ENCODE results near the gene CDC14A. TPM values are rescaled to one million over a fixed set of nuclear protein-coding genes. Genes with fewer than 3 reads are reported as not detected.

CDC14A gene
- total RNA-seq, 1 donor from 2014 or later = 12.8 TPM

DNA sequence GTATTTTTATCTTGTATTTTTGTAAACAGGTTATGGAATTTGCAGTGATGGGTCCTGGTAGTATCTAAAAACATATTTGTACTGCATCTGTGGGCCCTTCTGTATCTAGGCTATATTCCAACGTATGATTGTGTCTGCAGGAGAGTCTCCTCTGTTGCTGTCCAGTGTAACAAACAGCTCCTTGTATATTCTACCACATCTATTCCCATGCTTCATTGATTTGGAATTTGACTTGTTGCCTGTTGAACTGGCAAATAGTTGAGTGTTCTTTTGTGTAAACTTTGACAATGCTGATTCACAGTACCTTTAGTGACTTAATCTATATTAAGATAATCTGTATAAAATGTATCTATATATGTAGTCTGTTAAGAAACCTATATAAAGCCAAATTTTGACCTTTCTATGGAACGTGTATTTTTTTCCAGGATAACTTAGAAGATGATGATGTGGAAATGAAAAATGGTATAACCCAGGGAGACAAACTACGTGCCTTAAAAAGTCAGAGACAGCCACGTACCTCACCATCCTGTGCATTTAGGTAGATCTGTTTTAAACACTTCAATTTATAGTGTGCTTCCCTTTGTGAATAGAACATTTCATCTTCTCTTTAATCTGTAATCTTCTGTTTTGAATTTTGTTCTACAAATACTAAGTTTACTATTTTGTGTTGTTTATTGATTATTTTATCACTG, 142.2 kb downstream of the CDC14A start:
- no peak for DNase-seq

GRCh38 chr1:100496896-100497295, 144.6 kb downstream of the CDC14A start:
- DNase-seq = no peak

GRCh38 chr1:100497796-100498195, 145.5 kb downstream of the CDC14A start:
- no peak for DNase-seq

DNA sequence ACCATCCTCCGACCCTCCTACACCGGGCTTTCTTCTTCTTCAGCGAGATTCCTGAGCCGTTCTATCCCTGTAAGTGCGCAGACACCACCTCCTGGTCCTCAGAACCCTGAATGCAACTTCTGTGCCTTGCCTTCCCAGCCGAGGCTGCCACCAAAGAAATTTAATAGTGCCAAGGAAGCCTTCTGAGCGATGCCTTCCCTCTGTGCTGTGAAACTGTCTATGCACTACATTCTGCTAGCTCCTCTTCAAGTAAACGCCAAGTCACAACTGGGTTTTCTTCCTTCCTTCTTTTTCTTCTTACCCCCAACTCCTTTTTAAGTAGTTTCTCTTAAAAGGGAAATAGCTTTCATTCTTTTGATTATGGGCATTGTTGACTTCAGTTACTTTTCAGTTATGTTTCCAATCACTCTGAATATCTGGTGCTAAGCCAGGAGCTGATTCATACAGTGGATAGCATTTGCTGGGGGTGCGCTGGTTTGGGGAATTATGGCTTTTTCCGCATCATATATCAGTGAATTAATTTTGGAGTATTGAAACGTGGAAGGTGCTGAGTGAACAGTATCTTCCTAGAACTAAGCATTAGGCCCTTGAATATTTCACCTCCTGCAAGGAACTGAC, 147.0 kb downstream of the CDC14A start:
- DNase-seq = no peak

DNA sequence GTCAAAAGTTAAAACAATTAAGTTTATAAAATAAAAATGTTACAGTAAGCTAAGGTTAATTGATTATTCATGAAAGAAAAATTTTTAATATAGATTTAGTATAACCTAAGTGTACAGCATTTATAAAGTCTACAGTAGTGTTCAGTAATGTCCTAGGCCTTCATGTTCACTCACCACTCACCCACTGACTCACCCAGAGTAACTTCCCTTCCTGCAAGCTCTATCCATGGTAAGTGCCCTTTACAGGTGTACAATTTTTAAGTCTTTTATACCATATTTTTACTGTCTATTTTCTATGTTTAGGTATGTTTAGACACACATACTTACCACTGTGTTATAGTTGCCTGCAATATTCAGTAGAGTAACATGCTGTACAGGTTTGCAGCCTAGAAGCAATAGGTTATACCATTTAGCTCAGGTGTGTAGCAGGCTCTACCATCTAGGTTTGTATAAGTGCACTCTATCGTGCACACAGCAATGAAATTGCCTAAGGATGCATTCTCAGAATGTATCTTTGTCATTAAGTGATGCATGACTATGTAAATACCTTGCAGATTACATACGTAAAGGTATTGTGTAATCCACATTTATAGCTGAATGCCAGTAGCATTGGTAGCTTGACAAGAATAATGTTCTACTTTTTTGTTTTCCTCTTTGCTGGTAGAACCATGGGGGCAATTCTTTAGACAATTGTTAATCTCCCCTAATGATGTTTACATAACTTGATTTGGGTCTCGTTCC, 149.9 kb downstream of the CDC14A start:
- peak; percentile 29 for DNase-seq

- no peak for DNase-seq
These were observed 153.9 kb downstream of the CDC14A start for GRCh38 chr1:100506217-100506616.

DNA sequence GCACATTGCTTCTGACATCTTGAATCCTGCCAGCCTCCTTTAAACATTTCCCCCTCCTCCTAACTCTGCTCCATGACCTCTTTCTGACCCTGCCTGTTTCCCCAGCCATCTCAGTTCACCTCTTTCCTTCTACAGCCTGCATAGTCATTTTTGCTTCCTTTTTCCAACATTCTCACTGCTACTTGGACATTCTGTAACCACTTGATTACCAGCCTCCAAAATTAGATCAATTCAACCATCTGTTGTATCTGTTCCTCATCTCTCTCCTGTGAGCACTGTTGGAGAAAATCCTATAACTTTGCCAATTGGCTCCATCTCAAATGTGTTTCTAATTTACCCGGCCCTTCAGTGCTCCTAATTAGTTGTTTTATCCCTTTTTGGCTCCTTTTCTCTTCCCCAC, 158.1 kb downstream of the CDC14A start:
- DNase-seq = peak; percentile 58

DNA sequence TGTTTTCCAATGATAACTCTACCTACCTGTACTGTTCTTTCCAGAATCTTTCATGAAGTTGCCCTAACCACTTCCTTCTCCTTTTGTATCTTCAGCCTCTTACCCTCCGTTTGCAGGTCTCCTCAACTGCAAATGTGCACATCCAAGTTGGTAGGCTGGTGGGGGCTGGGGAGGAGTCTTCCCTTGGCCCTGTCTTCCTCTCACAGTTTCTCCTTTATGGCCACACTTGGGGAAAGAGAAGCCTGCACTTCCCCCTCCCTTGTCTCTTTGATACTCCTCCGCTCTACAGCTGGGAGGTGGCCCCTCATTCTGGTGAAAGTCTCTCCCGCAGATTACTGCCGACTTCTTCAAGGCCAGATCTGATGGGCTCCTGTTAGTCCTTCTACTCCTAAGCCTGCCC, 158.8 kb downstream of the CDC14A start:
- no peak for DNase-seq

DNA sequence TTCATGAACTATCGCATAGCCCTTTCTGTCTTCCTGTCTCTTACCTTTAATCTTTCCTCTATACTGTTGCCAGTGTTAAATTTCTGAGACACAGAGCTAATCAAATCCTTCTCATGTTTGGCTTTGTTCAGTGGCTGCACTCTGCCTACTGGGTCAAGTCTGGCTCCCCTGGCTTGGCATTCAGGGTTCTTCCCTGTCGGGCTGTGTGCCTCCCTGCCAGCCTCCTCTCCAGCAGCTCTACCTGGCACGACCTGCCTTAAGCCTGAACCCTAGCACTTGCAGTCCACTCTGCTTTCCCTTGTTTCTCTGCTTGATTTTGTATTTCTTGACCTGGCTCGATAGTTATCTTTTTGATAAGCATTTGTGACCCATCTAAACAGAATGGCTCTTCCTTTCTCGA, 159.5 kb downstream of the CDC14A start:
- no peak for DNase-seq

DNA sequence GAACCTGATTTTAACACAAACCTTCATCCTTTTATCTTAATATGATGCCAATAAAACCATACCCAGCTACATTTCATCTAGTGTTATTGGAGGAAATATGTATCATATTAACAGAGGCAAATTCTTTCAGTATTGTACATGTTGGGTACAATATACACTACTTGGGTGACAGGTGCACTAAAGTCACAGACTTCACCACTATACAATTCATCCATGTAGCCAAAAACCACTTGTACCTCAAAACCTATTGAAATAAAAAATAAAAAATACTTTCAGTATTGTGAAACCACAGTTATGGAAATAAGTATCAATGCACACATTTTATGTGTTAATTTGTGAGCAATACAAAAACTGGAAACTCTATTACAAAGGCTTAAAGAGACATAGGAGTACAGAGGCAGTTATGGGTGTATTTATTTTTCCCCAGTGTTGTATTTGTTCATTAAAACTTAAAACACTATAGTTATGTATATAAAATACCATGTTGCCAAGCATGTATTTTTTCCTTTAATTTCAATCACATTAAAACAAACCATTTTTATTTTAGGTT, 160.6 kb downstream of the CDC14A start:
- no peak for DNase-seq

- no peak for DNase-seq
These were observed 164.6 kb downstream of the CDC14A start for GRCh38 chr1:100516857-100517256.

DNA sequence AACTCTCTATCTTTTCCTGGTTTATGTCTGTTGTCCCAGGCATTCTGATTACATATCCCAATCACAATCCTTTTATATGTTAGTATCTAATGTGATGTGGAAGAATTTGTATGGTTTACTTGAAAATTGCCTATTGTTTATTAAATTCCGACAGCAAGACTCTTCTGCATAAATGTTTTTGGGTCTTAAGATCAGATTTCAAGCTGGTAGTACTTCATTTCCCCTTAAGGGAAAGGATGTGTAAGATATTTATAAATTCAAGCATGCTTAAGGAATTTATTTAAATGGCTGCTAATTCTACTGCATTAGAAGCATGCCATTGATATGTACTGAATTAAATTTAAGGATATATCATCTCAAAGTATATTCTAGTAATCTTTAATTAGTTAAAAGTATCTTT, 165.2 kb downstream of the CDC14A start:
- DNase-seq = no peak

GRCh38 chr1:100518023-100518422, 165.7 kb downstream of the CDC14A start:
- no peak for DNase-seq

GRCh38 chr1:100523038-100523652, 170.8 kb downstream of the CDC14A start:
- no peak for DNase-seq

DNA sequence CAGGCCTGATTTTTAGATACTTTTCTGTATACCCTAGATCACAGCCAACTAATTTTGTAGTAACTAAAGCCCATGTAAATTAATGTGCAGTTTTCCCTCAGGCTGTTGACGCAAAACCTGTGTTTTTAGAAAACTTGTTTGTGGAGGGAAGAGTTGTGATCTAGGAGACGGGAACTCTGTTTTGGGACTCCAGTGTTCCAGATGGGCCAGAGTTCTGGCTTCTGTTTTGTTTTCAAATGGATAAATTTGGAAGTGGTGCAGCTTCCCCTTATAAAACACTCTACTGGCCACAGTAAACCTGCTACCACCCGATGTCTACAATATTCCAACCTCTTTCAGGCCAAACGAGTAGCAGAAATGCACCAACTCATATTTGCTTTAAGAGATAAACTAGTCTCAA, 172.0 kb downstream of the CDC14A start:
- no peak for DNase-seq

DNA sequence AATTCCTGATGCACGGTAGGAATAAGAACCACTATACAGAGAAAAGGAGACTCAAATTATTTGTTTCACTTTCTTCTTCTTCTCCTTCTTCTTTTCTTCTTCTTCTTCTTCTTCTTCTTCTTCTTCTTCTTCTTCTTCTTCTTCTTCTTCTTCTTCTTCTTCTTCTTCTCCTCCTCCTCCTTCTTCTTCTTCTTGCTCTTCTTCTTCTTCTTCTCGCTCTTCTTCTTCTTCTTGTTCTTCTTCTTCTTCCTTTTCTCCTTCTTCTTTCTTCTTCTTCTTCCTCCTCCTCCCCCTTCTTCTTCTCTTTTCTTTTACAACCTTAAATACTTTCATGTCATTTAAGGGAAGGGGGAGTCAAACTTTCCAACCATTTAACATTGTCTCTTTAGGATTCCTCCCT, 174.6 kb downstream of the CDC14A start:
- DNase-seq = no peak

DNA sequence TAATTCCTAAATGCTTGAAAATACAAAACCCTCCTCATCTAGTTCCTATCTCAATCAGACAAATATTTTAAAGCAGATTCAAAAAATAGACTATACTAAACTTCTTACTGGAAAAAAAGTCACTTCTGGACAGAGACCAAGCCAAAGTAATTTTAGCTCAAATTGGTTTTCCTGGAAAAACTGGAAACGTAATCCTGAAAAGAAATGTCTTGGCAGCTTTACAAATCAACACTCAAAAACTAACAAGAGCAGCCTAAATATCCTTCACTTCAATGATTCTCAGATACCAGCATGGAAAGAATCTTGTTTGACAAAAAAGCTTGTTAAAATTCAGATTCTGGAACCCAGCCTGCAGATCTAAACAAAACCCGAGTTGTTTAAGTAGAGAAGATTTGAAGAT, 176.6 kb downstream of the CDC14A start:
- peak; percentile 83 for DNase-seq

GRCh38 chr1:100530141-100530540, 177.8 kb downstream of the CDC14A start:
- no peak for DNase-seq

DNA sequence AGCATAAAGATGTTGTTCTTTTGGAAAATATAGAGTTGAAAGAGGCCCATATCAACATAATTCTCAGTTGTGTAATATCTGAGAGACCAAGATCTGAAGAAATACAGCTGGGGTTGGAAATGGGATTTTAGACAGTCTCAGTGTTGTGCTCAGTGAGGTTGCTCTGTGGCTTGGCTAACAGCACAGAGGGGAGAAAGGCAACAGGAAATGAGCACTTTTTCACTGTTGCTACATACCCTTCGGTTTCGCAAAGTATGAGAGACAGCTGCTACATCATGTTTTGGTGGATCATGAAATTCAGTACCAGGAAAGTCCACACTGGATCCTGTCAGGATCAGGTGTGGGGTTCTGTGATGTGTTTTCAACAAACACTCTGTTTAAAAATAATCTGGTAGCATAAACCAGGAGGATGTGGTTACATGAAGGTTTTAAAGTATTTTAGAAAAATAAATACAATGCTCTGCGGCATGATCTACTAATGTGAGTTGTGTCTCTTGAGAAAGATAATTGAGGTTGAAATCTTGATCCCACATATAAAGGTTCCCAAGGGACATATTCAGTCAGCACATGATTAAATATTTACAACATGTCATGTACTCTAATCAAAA, 178.7 kb downstream of the CDC14A start:
- DNase-seq = peak; percentile 19

GRCh38 chr1:100532645-100533044, 180.3 kb downstream of the CDC14A start:
- DNase-seq = no peak

DNA sequence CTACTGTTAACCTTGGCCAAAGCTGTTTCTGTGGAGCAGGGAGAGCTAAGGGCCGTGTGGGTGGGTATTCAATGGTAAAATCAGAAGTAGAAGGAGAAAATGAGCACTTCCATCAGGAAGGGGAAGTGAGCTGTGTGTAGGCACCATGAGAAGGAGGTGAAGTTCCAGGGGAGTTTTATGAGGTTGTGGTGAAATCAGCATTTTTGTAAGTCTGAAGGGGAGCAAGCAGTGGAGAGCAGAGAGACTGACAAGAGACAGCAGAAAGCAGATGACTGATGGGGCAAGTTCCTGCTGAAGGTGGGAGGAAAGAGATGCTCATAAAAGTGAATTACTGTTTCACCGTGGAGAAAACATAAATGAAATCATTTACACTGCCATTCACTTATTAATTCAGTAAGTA, 183.0 kb downstream of the CDC14A start:
- DNase-seq = no peak

- DNase-seq = no peak
These were observed 183.7 kb downstream of the CDC14A start for GRCh38 chr1:100536031-100536430.
